ENCODE data around the gene SP140.
A peak's percentile ranks its signal among the peaks of the same experiment; 100 is the strongest.
"Not testable (repeated sequence)": the region's sequence is repeated elsewhere in the genome, so short reads cannot be mapped to it uniquely, and the experiment has no call there.

SP140 gene

GRCh38 chr2:230226051-230226551, 565 bp downstream of the SP140 start:
- DNase-seq: no peak

- DNase-seq: no peak
Observed at GRCh38 chr2:230227216-230227615, 1.7 kb downstream of the SP140 start.

GRCh38 chr2:230230087-230230486, 4.6 kb downstream of the SP140 start:
- DNase-seq: no peak

DNA sequence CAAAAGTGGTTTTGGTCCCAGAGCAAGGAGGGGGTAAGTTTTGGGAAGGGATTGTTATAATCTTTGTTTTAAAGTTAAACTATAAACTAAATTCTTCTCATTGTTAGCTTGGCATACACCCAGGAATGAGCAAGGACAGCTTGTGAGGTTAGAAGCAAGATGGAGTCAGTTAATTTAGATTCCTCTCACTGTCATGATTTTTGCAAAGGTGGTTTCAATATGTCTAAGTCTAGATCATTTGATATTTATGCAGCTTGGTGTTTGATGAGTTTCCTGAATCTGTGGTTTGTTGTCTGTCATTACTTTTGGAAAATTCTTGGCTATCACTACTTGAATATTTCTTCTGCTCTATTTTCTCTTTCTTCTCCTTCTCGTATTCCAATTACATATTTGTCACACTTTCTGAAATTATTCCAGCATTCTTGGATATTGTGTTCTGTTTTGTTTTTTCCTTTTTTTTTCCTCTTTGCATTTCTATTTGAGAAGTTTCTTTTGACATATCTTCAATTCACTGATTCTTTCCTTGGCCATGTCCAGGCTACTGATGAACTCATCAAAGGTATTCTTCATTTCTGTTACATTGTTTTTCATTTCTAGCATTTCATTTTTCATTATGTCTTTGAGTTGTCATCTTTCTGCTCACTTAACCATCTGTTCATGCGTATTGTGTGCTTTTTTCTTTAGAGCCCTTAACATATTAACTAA, 5.1 kb downstream of the SP140 start:
- no peak for DNase-seq

DNA sequence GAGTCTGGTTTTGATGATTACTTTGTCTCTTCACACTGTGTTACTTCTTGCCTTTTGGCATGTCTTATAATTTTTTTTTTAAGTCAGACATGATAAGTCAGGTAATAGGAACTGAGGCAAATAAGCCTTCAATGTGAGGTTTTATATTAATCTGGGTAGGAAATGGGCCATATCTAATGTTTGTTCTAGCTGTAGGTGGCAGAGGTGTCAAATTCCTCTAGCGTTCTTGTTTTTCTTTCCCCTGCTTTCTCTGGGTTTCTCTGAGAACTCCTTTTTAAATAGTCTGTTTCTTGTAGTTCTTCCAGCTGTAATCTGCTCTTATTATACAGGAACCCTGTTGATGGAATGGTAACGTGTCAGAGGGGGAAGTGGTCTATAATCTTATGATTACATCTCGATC, 5.7 kb downstream of the SP140 start:
- no peak for DNase-seq

DNA sequence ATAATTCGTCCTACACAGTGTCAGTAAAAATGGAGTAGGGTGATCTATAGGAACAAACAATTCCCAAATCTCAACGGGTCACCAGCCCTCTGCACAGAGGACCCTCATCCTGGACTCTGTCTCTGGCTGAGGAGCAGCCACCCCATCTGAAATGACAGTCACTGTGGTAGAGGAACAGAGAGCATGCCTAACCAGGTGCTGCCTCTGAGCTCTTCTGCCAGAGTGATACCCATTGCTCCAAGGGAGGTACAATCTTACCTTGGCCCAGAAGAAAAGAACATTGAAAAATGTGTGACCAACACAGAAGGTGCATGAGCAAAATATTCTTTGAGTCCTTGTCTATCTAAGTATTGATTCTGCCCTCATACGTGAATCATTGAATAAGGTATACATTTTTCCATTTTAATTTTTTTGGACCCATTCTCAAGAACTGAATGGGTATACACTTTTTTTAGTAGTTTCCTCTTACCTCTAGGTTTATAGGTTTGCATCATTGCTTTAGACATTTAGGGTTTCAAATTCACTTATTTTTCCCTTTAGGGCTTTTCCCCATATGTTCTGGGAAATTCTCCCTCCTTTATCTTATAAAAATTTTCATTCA, 8.7 kb downstream of the SP140 start:
- DNase-seq: no peak

DNA sequence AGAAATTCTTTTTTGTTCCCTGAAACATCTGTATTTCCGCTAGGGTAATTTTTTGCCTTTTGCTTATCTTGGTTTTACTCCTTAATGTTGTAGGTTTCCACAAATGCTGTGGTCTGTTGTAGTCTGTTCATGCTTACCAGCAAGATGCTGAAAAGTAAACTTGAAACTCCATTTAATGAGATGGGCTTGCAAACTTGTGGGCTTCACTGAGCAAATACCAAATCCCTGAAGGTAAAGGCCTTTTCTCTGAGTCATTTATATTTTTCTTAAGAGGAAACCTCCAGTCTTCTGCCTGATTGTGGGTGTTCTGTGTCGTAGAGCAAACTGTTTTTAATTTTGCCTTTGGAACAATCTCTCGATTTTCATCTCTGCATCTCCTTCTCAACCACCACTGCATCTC, 9.3 kb downstream of the SP140 start:
- no peak for DNase-seq

- DNase-seq: no peak
Observed at GRCh38 chr2:230244211-230244610, 18.7 kb downstream of the SP140 start.

DNA sequence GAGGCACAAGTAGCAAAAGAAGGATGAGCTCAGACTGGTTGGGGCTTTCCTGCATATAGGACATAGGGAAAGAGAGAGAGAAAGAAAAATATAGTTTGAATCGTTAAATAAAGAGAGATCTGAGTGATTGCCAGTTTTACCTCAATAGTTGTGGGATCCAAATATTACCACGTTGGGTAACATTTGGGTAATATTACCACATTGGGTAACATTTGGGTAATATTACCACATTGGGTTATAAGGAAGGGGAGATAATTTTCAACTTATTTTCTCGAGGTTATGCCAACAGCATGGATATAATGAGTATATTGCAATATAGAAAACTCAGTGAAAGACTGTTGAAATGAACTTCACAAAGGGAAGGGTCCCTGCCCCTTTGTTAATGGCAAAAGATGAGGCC, 20.7 kb downstream of the SP140 start:
- DNase-seq: peak; percentile 20

DNA sequence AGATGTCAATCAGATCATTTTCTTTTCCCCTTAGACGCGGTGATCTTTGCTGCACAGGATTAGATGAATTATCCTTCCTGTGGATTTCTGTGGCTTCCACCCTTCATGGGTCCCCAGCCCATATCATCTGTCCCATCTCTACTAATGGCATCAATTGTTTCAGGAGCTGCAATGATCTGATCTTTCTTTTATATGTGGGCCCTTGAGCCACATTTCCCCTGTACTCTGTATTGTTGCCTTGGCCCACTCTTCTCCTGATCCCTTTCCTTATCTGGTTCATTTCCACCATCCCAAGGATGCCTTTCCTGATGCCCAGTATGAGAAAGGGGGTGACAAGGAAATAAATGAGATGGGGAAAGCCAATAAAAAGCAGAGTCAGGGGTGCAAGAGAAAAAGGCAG, 24.7 kb downstream of the SP140 start:
- no peak for DNase-seq

DNA sequence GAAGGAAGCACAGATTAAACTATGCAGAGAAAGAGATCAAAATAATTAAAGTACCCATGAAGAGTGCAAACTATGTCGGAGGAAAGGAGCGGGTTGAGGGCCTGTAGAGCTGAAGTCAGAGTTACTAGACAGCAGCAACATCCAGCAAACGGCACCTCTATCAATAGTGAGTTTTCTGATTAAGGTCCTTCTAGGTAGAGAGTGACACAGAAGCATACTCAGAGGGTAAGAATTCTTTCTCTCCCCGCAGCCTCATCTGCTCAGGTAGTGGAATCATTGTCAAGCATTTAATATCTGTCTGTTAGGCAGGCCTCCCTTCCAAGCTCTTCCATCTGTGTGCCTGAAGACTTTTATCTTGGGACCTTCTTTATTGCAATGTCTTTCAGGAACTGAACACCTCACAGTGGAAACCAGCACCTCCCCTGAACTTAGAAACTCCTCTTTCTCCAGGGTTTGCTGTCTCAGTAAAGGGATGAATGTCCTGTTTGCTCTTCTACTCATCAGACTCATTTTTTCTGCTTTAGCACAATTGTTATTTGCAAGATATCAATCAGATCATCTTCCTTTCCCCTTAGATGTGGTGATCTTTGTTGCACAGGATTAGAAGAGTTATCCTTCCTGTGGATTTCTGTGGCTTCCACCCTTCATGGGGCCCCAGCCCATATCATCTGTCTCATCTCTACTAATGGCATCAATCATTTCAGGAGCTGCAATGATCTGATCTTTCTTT, 28.8 kb downstream of the SP140 start:
- DNase-seq: no peak

DNA sequence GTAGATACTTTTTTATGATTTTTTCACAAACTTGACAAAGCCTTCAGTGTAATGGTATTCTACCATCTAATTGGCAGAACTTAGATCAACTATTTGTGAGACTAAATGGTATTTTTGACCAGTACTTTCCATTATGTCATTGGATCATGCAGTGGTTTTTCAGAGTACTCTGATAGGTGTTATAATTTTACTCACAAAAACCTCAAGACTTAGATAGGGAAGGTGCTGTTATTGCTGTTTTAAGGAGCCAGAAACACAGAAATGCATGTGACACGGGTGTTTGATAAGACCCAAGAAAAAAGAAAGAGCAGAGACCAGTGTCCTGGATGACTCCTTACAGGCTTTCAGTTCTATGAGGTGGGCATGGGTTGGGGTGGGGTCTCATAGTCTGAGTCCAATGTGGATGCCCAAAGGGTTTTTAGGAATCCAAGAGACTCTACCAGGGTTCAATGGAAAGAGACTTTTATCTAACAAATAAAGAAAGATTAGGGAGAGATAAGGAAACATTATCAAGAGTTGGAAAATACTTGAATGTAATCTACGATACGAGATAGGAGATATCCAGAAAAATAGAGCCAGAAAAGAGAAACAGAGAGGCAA, 31.3 kb downstream of the SP140 start:
- DNase-seq: no peak

DNA sequence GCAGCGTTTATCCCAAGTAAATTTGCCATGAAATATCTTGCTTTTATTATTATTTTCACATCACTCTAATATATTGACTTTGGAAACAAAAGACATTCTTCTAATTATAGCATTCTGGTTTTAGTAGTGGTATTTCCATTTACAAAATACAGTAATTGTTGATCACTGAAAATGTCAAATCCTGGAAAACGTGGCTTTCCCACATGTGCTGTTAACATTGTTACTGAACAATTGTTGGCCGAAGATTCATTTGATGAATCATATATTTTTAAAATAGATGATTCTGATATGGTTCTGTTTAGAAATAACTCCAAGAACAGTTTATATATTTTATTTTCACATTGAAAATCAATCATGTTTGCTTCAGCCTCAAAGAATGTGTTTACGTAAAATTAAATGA, 32.9 kb downstream of the SP140 start:
- no peak for DNase-seq

DNA sequence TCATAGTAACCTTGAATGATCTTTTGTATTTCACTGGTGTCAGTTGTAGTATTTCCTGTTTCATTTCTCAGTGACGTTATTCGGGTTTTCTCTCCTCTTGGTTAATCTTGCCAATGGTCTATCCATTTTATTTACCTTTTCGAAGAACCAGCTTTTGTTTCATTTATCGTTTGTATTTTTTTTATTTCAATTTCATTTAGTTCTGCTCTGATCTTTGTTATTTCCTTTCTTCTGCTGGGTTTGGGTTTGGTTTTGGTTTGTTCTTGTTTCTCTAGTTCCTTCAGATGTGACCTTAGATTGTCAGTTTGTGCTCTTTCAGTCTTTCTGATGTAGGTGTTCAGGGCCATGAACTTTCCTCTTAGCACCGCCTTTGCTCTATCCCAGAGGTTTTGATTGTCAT, 36.7 kb downstream of the SP140 start:
- DNase-seq: no peak

GRCh38 chr2:230264945-230265344, 39.4 kb downstream of the SP140 start:
- not testable (repeated sequence) for DNase-seq

DNA sequence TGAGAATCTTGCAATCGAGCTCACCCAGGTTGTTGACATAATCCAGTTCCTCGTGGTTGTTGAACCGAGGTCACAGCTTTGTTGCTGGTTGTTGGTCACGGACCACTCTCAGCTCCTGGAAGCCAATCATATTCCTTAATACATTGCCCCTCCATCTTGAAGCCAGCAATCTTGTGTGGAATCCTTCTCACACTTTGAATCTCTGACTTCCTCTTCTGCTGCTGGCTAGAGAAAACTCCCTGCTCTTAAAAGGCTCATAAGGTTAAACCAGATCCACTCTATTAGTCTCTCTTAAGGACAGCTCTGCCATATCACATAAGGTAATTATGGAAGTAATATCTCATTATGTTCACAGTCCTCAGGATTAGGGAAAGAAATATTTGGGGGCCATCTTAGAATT, 41.1 kb downstream of the SP140 start:
- no peak for DNase-seq

- no peak for DNase-seq
Observed at GRCh38 chr2:230267059-230267458, 41.5 kb downstream of the SP140 start.

- DNase-seq: no peak
Observed at GRCh38 chr2:230267556-230267955, 42.0 kb downstream of the SP140 start.

- no peak for DNase-seq
Observed at GRCh38 chr2:230268606-230269243, 43.2 kb downstream of the SP140 start.

DNA sequence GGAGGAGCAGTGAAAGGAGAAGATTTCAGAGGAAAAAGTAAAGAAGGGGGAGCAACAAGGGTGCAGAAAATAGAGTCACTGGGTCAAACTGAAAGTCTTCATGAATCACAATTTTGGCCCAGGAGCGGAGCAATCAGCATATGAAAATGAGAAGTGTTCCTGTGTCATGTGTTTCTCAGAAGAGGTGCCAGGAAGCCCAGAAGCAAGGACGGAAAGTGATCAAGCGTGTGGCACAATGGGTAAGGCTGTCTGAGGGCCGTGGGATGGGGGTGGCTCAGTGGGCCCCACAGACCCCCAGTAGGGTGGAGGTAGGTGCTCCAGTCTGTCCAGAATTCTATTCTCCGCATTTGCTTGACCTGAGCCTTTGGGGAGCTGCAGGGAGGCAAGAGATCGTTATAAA, 44.2 kb downstream of the SP140 start:
- DNase-seq: no peak

DNA sequence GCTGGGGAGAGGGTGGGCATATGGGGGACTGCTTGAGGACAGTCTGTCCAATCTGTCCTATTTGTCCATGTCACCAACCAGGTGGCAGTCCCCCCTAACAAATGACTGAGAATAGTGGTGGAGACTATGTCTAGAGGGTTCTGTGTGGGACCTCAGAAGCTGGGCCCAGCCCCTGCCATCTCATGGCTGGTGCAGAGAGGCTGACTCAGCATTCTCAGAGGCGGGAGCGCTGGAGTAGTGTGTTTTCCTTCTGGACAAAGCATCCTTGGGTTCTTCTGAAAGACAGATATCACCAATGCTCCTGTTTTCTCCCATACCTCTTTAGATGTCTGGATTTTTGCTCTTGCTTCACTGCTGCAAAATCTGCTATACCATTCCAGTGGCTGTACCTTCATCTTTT, 57.4 kb downstream of the SP140 start:
- no peak for DNase-seq

DNA sequence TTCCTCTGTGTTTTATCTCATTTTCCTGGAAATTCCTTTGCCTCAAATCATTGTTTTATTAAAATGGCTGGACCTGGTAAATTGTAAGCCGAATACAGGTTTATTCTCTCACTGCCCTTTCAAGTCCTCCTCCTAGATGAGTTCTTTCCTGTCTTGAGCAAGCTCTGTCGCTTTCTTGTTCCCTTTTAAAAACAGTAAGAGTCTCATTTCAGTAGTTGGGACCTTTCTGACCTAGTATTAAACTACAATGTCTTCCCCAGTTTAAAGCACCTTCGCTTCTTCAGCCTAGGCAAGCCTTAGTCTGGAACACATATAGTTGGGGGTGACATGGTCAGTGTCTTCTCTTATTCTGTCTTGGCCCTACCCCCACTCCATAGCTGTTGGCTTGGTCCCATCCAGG, 60.5 kb downstream of the SP140 start:
- no peak for DNase-seq

- peak; percentile 59 for DNase-seq
Observed at GRCh38 chr2:230289311-230289710, 63.8 kb downstream of the SP140 start.

Measured in hematopoietic multipotent progenitor cell treated with erythropoietin and hydrocortisone succinate and interleukin-3 and kit ligand, for 6 days (in vitro differentiated cells).